DND-41 (cell line): ENCODE data around the gene CYB5A.

Source experiments
- CTCF ChIP-seq: IDR thresholded peaks from 2 replicates; pipeline ENCODE4 v1.5.1; 2012; ENCODE audit warnings: borderline replicate concordance, low read length, moderate library complexity, mild to moderate bottlenecking; ENCODE audit not compliant: poor library complexity, severe bottlenecking; ENCODE audit errors: extremely low read depth
- EZH2 ChIP-seq: IDR thresholded peaks from 3 replicates; pipeline ENCODE4 v1.6.1; 2012; ENCODE audit warnings: borderline replicate concordance, low read depth, mild to moderate bottlenecking, moderate library complexity, low read length, inconsistent platforms; ENCODE audit not compliant: severe bottlenecking

- TF ChIP-seq CTCF (no peak), EZH2 (no peak)
These were observed 342 bp downstream of the CYB5A start for GRCh38 chr18:74291472-74291770.
